IPS DF 19.7 (cell line): ENCODE data around the gene PIF1.
"Not testable (repeated sequence)": the region's sequence is repeated elsewhere in the genome, so short reads cannot be mapped to it uniquely, and the experiment has no call there.

Experiments
- DNase-seq: peaks from one replicate; pipeline ENCODE4 v3.0.0-alpha.2; 2013; ENCODE audit warnings: low read depth, low spot score

The PIF1 gene

DNA sequence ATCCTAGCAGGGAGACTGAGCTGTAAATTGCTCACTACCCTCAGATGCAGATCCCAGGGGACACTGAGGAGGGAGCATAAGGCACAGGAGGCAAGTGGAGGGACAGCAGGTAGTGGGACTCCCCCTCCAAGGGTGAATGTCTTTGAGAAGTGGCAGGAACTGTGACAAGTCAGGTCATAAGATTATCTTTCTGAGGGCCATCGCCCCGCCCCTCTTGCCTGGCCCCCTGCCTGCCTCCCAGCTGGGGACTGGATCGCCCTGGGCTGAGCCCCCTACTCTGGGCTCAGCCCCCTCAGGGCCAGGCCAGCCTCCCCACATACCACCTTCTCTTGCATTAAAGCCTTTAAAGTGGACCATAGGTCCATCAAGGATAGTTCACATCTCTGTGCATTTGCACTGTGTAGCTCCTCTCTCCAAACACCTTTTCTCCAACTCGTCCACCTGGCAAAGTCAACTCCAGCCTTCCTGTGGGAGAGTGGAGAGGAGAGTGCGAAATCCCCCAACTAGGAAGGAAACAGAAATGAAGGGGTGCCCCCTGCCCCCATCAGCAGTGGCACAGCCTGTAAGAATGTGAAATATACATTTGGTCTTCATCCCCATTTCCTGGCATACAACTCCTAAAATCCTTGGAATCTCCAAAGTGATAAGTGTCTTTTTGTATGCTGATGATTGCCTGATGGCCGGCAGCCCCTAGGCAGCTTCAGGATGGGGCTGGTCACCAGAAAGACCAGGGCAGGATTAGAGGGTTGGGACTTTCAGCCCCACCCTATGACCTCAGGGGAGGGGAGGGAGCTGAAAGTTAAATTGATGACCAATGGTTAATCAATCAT, 14.7 kb downstream of the PIF1 start:
- DNase-seq, result no peak

DNA sequence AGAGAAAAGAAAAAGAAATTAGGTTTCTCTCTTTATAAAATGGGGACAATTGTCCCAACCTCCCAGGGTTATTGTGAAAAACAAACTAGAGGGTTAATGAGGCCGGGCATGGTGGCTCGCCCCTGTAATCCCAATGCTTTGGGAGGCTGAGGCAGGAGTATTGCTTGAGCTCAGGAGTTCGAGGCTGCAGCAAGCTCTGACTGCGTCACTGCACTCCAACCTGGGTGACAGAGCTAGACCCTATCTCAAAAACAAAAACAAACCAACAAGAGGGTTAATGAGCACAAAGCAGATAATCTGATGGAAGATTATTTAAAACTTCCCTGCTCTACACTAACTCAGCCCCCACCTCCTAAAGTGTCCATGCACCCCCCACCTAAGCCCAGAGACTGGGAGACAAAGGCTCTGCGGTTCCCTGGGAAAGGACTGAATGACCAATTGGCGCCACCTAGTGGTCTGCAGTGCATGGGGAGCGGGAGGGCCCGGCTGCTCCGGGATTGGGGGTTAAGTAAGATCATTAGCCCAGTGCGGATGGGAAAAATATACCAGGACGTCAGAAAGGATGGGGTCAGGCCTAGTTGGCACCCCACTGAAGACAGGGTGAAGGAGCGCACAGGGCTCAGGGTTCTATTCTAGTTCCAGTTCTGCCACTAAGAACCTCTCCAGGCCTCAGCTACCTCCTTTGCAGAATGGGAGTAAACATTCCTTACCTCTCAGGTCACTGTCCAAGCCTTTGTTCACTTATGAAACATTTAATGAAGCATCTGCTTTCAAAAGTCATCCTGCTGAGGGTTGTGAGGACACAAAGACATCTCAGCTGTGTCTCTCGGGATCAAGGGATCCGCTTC, 15.6 kb downstream of the PIF1 start:
- no peak for DNase-seq

DNA sequence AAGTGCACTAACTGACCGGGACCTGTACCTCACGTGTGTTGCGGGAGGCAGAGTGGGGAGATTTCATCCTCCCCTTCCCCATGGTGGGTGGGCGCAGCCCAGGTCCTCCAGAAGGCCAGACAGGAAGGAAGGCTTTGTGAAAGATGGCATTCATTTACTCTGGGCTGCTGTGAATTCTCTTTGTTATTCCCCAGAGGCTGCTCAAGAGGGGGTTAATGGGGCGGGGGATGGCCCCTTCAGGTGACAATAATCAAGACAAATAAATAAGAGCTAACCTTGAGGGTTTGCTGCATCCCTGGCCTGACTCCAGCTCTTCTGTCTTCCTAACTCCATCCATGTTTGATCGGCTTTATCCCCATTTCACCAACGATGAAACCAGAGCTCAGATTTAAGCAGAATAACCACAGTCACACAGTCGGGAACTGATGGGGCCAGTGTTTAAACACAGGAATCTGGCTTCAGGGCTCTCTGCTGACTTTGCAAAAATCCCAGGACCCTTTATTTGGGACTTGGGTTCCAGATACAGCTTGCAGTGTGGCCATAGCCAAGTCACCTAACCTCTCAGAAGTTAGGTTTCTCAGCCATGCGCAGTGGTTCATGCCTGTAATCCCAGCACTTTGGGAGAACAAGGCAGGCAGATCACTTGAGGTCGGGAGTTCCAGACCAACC, 16.5 kb downstream of the PIF1 start:
- DNase-seq, result peak; percentile 88

DNA sequence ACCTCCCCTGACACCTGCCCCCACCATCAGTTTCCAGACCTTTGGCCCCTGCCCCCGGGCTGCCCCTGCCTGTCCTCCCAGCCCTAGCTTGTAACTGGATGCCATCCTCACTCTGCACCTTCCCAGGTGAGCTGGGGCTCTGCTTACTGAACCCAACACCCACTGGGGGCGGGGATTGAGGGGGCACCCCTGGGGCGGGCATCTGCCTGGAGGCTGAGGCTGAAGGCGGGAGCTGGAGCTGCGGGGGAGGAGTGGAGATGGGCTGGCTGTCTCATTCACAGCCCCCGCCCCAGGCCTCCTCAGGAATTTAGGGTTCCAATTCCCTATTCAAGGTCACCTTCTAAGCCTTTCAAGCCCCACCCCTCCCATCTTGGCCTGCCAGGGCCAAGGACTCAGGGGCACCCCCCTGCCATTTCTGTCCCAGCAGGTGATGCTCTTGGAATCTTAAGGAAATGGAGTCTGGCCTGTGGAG, 17.7 kb downstream of the PIF1 start:
- peak; percentile 96 for DNase-seq

DNA sequence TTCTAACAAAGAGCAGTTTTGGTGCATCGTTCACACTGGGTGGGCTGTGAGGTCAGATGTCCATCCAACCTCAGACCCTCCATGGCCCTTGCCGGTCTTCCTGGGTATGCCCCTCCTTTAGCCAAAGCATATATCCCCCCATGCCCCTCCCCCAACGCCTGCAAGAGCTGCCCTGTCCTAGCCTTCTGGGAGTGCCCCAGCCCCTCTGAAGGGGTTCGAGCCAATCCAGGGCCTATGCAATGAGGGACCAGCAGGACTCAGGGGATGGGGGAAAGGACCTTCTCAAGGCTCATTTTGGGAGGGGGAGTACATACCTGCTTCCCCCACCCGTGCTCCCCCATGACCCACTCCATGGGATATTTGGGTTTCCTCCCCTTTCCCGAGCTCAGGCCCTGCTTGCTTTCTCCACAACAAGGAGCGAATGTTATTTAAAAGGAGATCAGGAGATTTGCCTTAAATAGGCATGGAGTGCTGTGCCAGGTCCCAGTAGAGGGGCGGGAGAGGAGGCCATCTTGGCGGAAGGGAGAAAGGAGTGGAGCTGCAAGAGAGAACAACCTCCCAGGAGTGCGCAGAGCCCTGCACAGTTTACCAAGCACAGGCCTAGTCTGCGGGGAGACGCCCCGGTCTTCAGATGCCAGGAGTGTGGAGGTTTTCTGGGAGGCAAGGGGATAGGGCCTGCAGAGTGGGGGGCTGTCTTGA, 18.2 kb downstream of the PIF1 start:
- no peak for DNase-seq

DNA sequence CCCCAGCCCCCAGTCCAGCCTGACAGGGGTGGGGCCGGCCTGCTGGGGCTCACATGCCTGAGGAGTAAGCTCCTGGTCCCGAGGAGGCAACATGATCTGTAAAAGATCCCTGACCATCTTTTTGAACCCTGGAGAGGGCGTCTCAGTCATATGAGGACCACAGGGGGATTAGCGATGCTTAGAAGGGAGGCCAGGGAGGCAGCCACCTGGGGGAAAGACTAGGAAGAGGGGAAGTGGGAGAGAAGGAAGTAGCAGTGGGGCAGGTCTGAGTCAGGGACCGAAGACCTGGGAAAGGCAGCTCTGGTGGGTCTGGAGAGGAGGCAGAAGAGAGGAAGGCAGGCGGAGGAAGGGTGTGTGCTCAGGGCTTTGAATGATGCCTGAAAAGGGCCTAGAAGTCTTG, 18.9 kb downstream of the PIF1 start:
- no peak for DNase-seq

DNA sequence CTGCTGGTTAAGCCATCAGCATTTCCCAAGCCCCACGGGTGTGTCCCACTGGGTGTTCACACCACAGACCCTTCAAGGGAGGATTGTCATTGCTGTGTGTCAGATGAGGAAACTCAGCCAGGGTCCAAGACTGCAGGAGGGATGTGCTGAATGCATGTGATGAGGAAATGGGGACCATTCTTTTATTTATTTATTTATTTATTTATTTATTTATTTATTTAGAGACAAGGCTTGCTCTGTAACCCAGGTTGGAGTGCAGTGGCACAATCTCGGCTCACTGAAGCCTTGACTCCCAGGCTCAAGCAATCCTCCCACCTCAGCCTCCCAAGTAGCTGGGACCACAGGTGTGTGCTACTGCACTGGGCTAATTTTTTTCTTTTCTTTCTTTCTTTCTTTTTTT, 20.8 kb downstream of the PIF1 start:
- no peak for DNase-seq

DNA sequence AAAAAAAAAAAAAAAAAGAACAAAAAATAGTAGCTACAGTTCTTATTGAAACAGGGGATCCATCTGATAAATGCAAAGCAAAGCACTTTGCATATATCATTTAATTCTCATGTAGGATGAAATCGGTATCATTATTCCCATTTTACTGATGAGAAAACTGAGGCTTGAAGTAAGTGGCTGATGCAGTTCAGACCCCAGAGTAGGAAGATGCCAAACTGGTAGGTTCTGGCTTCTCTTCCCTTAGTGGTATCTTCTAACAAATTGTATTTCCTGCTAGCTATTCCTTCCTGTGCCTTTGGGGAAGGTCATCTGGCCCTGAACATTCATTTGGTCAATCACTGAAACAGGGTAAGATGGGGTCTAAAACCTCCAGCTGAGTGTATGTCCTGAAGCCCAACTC, 21.9 kb downstream of the PIF1 start:
- no peak for DNase-seq

DNA sequence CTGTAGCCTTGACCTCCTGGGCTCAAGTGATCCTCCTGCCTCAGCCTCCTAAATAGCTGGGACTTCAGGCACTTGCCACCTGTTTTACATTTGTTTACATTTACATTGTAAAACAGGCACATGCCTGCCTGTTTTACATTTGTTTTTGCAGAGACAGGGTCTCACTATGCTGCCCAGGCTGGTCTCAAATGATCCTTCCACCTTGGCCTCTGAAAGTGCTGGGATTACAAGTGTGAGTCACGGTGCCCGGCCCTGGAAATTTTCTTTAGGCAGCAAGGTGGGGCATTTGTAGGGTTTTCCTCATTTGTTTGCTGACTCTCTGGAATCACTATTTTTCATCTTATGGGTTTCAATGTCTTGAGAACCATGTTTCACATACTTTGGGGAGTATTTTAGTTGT, 25.0 kb downstream of the PIF1 start:
- DNase-seq, result no peak

DNA sequence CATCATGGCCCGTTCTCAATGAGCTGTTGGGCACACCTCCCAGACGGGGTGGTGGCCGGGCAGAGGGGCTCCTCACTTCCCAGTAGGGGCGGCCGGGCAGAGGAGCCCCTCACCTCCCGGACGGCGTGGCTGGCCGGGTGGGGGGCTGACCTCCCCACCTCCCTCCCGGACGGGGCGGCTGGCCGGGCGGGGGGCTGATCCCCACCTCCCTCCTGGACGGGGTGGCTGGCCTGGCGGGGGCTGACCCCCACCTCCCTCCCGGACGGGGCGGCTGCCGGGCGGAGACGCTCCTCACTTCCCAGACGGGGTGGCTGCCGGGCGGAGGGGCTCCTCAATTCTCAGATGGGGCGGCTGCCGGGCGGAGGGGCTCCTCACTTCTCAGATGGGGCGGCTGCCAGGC, 26.5 kb downstream of the PIF1 start:
- DNase-seq, result not testable (repeated sequence)

DNA sequence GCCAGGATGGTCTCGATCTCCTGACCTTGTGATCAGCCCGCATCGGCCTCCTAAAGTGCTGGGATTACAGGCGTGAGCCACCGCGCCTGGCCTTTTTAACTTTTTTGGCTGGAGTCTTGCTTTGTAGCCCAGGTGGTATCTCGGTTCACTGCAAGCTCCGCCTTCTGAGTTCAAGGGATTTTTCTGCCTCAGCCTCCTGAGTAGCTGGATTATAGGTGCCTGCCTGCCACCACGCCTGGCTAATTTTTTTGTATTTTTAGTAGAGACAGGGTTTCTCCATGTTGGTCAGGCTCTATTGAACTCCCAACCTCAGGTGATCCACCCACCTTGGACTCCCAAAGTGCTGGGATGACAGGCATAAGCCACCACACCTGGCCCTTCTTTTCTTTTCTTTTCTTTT, 29.5 kb downstream of the PIF1 start:
- DNase-seq, result not testable (repeated sequence)

DNA sequence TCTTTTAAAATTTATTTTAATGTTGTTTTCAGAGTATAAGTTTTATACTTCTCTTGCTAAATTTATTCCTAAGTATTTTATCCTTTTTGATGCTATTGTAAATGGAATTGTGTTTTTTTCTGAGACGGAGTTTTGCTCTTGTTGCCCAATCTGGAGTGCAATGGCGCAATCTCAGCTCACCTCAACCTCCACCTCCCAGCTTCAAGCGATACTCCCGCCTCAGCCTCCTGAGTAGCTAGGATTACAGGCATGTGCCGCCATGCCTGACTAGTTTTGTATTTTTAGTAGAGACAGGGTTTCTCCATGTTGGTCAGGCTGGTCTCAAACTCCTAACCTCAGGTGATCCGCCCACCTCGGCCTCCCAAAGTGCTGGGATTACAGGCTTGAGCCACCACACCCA, 30.1 kb downstream of the PIF1 start:
- not testable (repeated sequence) for DNase-seq

DNA sequence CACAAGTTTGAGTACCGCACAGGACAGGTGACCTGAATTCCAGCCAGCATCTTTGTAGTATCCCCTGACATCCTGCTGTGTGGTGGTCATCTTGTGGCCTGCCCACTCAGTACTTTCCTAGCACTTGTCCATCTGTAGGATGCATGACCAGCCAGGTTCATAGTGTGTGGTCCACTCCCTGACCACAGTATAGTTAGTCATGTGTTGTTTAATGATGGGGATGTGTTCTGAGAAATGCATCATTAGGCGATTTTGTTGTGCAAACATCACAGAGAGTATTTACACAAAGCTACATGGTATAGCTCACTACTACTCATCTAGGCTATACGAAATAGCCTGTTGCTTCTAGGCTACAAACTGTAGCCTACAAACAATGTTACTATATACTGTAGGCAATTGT, 33.2 kb downstream of the PIF1 start:
- DNase-seq, result no peak

DNA sequence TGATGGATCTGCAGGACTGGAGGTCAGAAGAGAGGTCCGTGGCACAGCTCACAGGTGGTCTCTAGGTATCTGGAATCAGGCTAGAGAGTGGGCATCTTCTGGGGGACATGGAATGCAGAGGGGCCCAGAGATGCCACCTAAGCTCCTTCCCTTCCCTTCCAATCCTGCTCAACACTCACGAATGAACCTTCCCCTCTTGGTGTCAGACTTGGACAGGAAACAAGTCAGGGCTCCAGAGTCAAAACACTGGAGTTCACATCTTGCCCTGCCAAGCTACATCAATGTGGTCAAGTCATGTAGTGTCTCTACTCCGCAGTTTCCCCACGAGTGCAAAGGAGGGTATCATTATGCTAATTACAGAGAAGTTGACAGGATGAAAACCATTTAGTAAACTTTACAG, 34.0 kb downstream of the PIF1 start:
- DNase-seq, result no peak

DNA sequence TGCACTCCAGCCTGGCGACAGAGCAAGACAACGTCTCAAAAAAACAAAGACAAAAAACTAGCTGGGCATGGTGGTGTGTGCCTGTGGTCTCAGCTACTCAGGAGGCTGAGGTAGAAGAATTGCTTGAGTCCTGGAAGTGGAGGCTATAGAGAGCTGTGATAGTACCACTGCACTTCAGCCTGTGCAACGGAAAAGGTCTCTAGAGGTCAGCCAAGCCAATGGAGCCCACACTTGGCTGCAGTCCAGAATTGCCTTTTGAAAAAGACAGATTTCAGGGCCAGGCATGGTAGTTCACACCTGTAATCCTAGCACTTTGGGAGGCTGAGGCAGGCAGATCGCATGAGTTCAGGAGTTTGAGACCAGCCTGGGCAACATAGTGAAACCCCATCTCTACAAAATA, 41.7 kb downstream of the PIF1 start:
- DNase-seq, result no peak

DNA sequence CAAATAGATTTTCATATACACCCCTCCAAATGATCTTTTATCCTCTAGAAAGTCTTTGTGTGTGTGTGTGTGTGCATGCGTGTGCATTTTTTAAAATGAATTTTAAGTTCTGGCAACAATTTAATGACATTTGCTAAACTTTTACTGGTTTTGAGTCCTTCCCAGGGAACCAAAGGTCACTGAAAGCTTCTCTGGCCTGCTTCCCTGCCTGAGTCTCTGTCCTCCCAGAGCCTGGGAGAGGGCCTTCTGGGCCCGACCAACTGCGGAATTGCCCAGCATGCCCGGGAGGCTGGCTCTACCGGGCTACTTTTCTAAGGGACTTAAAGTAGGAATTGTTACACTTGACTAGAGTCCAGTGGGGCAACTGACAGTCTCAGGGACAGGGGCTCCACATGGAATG, 42.7 kb downstream of the PIF1 start:
- no peak for DNase-seq

DNA sequence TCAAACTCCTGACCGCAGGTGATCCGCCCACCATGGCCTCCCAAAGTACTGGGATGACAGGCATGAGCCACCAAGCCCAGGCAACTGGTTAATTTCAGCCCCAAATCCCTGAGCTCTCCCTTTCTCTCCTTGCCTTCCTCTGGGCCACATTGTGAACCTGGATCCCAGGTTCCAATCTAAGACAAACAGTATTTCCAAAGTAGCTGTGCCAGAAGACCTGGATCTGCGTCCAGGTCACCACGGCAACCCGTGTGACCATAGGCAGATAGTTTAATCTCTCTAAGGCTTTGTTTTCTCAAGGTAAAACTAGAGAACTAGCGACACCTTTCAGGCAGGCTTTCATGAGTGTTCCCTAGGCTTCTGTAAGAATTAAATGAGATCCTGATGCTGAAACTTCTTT, 44.1 kb downstream of the PIF1 start:
- no peak for DNase-seq

DNA sequence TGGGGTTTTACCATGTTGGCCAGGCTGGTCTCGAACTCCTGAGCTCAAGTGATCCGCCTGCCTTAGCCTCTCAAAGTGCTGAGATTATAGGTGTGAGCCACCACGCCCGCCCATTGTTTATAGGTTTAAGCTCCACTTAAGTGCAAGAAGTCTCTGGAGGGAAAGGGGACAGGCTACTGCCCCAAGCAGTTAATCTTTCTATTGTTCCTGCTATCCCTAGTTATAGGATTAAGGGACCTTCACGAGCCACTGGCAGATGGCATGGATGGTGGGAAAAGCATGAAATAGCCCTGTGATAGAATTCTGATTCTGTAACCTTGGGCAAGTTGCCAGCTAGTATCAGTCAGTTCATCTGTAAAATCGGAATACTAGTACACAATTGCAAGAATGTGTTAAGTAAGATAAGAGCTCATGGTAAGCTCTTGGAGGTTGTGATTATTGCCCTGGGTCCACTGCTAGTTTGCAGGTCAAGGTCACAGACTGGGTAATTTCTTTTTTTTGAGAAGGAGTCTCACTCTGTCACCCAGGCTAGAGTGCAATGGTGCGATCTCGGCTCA, 44.8 kb downstream of the PIF1 start:
- no peak for DNase-seq

DNA sequence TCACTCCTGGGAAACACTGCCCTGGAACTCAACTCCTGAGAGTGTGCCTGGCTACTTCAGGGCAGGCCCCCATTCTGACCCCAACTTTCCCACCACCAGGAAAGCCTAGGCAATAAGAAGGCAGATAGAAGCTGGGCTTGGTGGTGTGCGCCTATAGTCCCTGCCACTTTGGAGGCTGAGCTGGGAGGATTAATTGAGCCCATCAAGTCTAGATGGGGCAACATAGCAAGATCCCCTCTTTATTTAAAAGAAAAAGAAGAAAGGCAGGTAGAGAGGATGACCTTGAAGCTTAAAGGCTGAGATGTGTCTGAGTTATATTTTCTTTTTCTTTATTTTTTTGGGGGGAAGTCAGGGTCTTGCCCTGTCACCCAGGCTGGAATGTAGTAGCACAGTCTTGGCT, 45.8 kb downstream of the PIF1 start:
- DNase-seq, result no peak

DNA sequence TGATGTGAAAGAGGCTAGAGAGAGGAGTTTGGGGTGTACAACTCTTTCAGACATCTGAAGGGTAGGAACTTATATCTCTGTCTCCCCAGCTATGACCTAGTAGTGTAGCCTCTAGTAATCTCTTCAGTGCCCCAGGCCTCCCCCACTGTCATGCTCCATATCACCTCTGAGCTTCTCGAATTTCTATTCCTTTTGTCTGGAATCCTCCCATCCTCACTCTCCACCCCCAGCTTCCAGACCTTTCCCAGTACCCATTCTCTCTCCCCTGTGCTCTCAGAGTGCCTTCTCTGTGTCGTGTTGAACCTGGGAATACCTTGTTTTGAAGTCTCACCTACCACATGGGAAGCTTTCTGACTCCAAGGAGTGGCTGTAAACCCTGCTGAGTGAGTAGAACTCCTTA, 46.4 kb downstream of the PIF1 start:
- DNase-seq, result no peak

DNA sequence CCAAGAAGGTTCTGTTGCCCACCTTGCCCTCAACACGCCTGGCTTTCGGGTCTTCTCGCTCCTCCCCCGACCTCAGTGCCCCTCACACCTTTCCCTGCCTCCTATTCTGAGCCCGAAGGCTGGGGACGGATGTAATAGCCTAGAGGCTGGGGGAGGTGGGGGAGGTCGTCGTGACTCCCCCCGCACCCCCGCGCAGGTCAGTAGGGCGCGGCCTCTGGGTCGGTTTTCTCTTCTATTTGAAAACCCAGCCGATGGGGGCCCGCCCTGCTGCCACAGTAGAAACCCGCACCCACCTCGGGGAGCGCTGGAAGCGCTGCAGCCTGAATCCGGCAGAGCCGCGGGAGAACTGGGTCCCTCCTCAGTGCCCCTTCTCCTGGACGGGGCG, 49.1 kb downstream of the PIF1 start:
- DNase-seq, result no peak
